Calu3 (cell line): ENCODE data around the gene GTPBP6. TPM values are rescaled to one million over a fixed set of nuclear protein-coding genes. Genes with fewer than 3 reads are reported as not detected.
A peak's percentile ranks its signal among the peaks of the same experiment; 100 is the strongest.
"Not testable (repeated sequence)": the region's sequence is repeated elsewhere in the genome, so short reads cannot be mapped to it uniquely, and the experiment has no call there.

Source experiments
- BruUV-seq: library from RNA; stranded (reverse); fragments of 400-500 nt; replicated peaks from 2 replicates; lab custom pipeline; 2021; lab: Mats Ljungman, UMichigan
- CTCF ChIA-PET: fragments of 300-600 bp; sonication (Branson Sonifier 250); formaldehyde crosslinking; loops from one replicate; lab custom pipeline; 2022; ENCODE audit warnings: antibody characterized with exemption; lab: Charles Lee
- DNase-seq: peaks from one replicate; pipeline ENCODE4 v3.0.0; 2022
- H3K27ac Mint-ChIP-seq: one replicate; pipeline ENCODE4 v1.8.0; 2022; ENCODE audit warnings: mixed read lengths; ENCODE audit not compliant: unreplicated experiment
- H3K27me3 Mint-ChIP-seq: one replicate; pipeline ENCODE4 v1.8.0; 2022; ENCODE audit warnings: mixed read lengths; ENCODE audit not compliant: unreplicated experiment
- H3K36me3 Mint-ChIP-seq: one replicate; pipeline ENCODE4 v1.8.0; 2022; ENCODE audit warnings: mild to moderate bottlenecking, moderate library complexity, mixed read lengths; ENCODE audit not compliant: insufficient read depth, unreplicated experiment
- H3K4me1 Mint-ChIP-seq: one replicate; pipeline ENCODE4 v1.8.0; 2022; ENCODE audit warnings: mild to moderate bottlenecking, low read depth, mixed read lengths; ENCODE audit not compliant: unreplicated experiment
- H3K4me3 Mint-ChIP-seq: one replicate; pipeline ENCODE4 v1.8.0; 2022; ENCODE audit warnings: mild to moderate bottlenecking, low read depth, moderate library complexity, mixed read lengths; ENCODE audit not compliant: unreplicated experiment
- H3K9me3 Mint-ChIP-seq: one replicate; pipeline ENCODE4 v1.8.0; 2022; ENCODE audit warnings: low read depth, mixed read lengths; ENCODE audit not compliant: unreplicated experiment
- CTCF ChIP-seq: fragments of 200-600 bp; IDR thresholded peaks from one replicate; pipeline ENCODE4 v1.8.0; 2022; ENCODE audit warnings: antibody characterized with exemption; ENCODE audit not compliant: unreplicated experiment
- intact Hi-C: fragments of 100-400 bp; cut with micrococcal nuclease; formaldehyde crosslinking; loops from one replicate; pipeline ENCODE4 v1.10.0; 2022; ENCODE audit not compliant: unreplicated experiment
- total RNA-seq: library from RNA; stranded (reverse); gene quantifications from 2 replicates; pipeline ENCODE4 v1.2.3, GENCODE V29; 2022

Gene GTPBP6
- total RNA-seq, 1 experiment from 2014 or later = 32.9 TPM

GRCh38 chrX:283115-283845, 35.3 kb downstream of the GTPBP6 start:
- Mint-ChIP-seq H3K4me1 (peaks cover 13% of the 10 kb centered on the region), H3K36me3 (peaks cover 5% of the 10 kb centered on the region), H3K27ac (no peak overlapping the region), H3K4me3 (peak overlapping the region; percentile 74), H3K27me3 (no peaks in the 10 kb centered on the region), H3K9me3 (no peaks in the 10 kb centered on the region)
- DNase-seq = peak; percentile 81
- no peak for TF ChIP-seq CTCF
- intact Hi-C loops = no loop called here
- CTCF ChIA-PET = no interaction called here
- no TSS peak for BruUV-seq

- peaks cover 13% of the 10 kb centered on the region for H3K4me1 Mint-ChIP-seq
- DNase-seq, H3K4me3 Mint-ChIP-seq, intact Hi-C loops, H3K27me3 Mint-ChIP-seq, H3K36me3 Mint-ChIP-seq, BruUV-seq, H3K27ac Mint-ChIP-seq, H3K9me3 Mint-ChIP-seq, CTCF ChIA-PET: not testable (repeated sequence)
Observed at GRCh38 chrX:282000-282681, 36.5 kb downstream of the GTPBP6 start.

- Mint-ChIP-seq H3K27ac (no peak within 1 kb of the TSS), H3K36me3 (peaks cover 10% of the 10 kb centered on the region), H3K4me1 (peaks cover 13% of the 10 kb centered on the region), H3K9me3 (no peaks in the 10 kb centered on the region), H3K27me3 (no peaks in the 10 kb centered on the region), H3K4me3 (no peak within 1 kb of the TSS)
- CTCF ChIA-PET = no interaction called here
- BruUV-seq = no TSS peak
- intact Hi-C loops = no loop called here
- TF ChIP-seq CTCF = no peak
- DNase-seq = no peak
Observed at GRCh38 chrX:281166-281999, 37.2 kb downstream of the GTPBP6 start, which contains the start of gene PLCXD1. Gene PLCXD1 (plus strand): TSS chrX:281381. CDS start chrX:284188, 2,807 bp downstream.

GRCh38 chrX:280722-281121, 37.9 kb downstream of the GTPBP6 start:
- BruUV-seq, H3K4me3 Mint-ChIP-seq, H3K9me3 Mint-ChIP-seq, H3K27ac Mint-ChIP-seq, CTCF ChIA-PET, intact Hi-C loops, DNase-seq, H3K27me3 Mint-ChIP-seq: not testable (repeated sequence)
- Mint-ChIP-seq H3K36me3 (peaks cover 16% of the 10 kb centered on the region), H3K4me1 (peaks cover 13% of the 10 kb centered on the region)

- DNase-seq, intact Hi-C loops, BruUV-seq, H3K9me3 Mint-ChIP-seq, H3K27me3 Mint-ChIP-seq, H3K27ac Mint-ChIP-seq, H3K4me3 Mint-ChIP-seq, CTCF ChIA-PET: not testable (repeated sequence)
- peaks cover 17% of the 10 kb centered on the region for H3K36me3 Mint-ChIP-seq
- peaks cover 13% of the 10 kb centered on the region for H3K4me1 Mint-ChIP-seq
Observed at GRCh38 chrX:279757-280604, 38.6 kb downstream of the GTPBP6 start.
